KG1 (cell line): Measurements from ENCODE around the gene SEPTIN1.
A peak's percentile ranks its signal among the peaks of the same experiment; 100 is the strongest.
"Not testable (repeated sequence)": the region's sequence is repeated elsewhere in the genome, so short reads cannot be mapped to it uniquely, and the experiment has no call there.

Experiments used
- DNase-seq: peaks from one replicate; lab custom pipeline; 2025; lab: John Stamatoyannopoulos, UW

SEPTIN1 gene

GRCh38 chr16:30357715-30358576, 24.4 kb downstream of the SEPTIN1 start:
- DNase-seq, result no peak

GRCh38 chr16:30357085-30357714, 25.2 kb downstream of the SEPTIN1 start:
- DNase-seq, result no peak

- no peak for DNase-seq
Observed at GRCh38 chr16:30356401-30357084, 25.8 kb downstream of the SEPTIN1 start.

GRCh38 chr16:30355954-30356308, 26.4 kb downstream of the SEPTIN1 start:
- DNase-seq, result no peak

- peak; percentile 86 for DNase-seq
Observed at GRCh38 chr16:30355144-30355953, 27.0 kb downstream of the SEPTIN1 start, which contains the start of gene CD2BP2. CD2BP2 (minus strand) TSS chr16:30355308; CDS start chr16:30354681, 627 bp downstream.

GRCh38 chr16:30354423-30355143, 27.8 kb downstream of the SEPTIN1 start:
- peak; percentile 81 for DNase-seq

- DNase-seq, result no peak
Observed at GRCh38 chr16:30353438-30354129, 28.8 kb downstream of the SEPTIN1 start.

GRCh38 chr16:30352488-30353401, 29.6 kb downstream of the SEPTIN1 start:
- no peak for DNase-seq

GRCh38 chr16:30351586-30352419, 30.6 kb downstream of the SEPTIN1 start:
- no peak for DNase-seq

GRCh38 chr16:30351001-30351441, 31.3 kb downstream of the SEPTIN1 start:
- no peak for DNase-seq

- DNase-seq, result no peak
Observed at GRCh38 chr16:30350134-30350871, 32.1 kb downstream of the SEPTIN1 start.

GRCh38 chr16:30349675-30350074, 32.7 kb downstream of the SEPTIN1 start:
- DNase-seq, result no peak

- no peak for DNase-seq
Observed at GRCh38 chr16:30348929-30349328, 33.4 kb downstream of the SEPTIN1 start.

- DNase-seq, result no peak
Observed at GRCh38 chr16:30348113-30348512, 34.2 kb downstream of the SEPTIN1 start.

GRCh38 chr16:30346286-30346685, 36.1 kb downstream of the SEPTIN1 start:
- DNase-seq, result no peak

- DNase-seq, result not testable (repeated sequence)
Observed at GRCh38 chr16:30343491-30343820, 38.9 kb downstream of the SEPTIN1 start.

- no peak for DNase-seq
Observed at GRCh38 chr16:30342751-30343490, 39.4 kb downstream of the SEPTIN1 start.
